ENCODE data around the gene PIP5K1A. TPM values are rescaled to one million over a fixed set of nuclear protein-coding genes. Genes with fewer than 3 reads are reported as not detected.

The PIP5K1A gene
- total and polyA plus RNA-seq, 8 donors = 8.4 to 156 (median 58.1) TPM

DNA sequence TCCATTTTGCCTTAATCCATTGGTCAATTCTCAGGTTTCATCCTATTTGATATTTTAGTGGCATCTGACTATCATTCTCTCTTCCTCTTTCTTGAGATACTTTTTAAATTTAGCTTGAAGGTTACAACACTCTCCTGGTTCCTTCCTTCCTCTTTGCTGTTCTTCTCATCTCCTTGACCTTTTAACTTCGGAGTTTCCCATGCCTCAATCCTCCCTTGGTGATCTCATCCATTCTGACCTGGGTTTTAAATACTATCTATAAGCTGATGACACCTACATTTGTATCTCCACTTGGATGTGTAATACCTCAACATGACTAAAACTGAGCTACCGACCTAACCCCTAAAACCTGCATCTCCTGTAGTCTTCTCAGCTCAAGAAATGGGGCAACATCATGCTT lies 78.9 kb downstream of the PIP5K1A start:
- H3K27ac ChIP-seq = peak overlapping the region in 1 of 5 donors; percentile 47
- intact Hi-C loops (cut with DNase I; ENCODE audit: low total_unique reads) = no loop called here
- H3K4me1 ChIP-seq = peaks cover 4 to 10% (median 6%) of the 10 kb centered on the region in 4 donors
- WGBS, 5 donors = 70 to 82% (median 76%) methylated on average over 2 of the region's 2 CpGs
- no peak overlapping the region for H3K4me3 ChIP-seq
- H3K27me3 ChIP-seq = no peaks in the 10 kb centered on the region
- peaks cover 0 to 10% (median 4%) of the 10 kb centered on the region in 4 donors for H3K36me3 ChIP-seq
- no peak for DNase-seq
- TF ChIP-seq EP300 (IDR thresholded peaks at IDR 0.05) (no peak), POLR2AphosphoS5 (IDR thresholded peaks at IDR 0.05) (no peak)
- no peaks in the 10 kb centered on the region for H3K9me3 ChIP-seq

- 0 to 1% (median 0%) methylated on average over 34 to 48 of the region's 48 CpGs for WGBS, 5 donors
- H3K9me3 ChIP-seq = no peaks in the 10 kb centered on the region
- peak overlapping the region; percentile 92 to 100 (median 97) for H3K27ac ChIP-seq
- peaks cover 7 to 17% (median 17%) of the 10 kb centered on the region in 4 donors for H3K36me3 ChIP-seq
- H3K4me3 ChIP-seq = peak overlapping the region; percentile 68 to 92 (median 74)
- no peaks in the 10 kb centered on the region for H3K27me3 ChIP-seq
- DNase-seq = peak; percentile 97 to 98
- TF ChIP-seq, protein P1, sequence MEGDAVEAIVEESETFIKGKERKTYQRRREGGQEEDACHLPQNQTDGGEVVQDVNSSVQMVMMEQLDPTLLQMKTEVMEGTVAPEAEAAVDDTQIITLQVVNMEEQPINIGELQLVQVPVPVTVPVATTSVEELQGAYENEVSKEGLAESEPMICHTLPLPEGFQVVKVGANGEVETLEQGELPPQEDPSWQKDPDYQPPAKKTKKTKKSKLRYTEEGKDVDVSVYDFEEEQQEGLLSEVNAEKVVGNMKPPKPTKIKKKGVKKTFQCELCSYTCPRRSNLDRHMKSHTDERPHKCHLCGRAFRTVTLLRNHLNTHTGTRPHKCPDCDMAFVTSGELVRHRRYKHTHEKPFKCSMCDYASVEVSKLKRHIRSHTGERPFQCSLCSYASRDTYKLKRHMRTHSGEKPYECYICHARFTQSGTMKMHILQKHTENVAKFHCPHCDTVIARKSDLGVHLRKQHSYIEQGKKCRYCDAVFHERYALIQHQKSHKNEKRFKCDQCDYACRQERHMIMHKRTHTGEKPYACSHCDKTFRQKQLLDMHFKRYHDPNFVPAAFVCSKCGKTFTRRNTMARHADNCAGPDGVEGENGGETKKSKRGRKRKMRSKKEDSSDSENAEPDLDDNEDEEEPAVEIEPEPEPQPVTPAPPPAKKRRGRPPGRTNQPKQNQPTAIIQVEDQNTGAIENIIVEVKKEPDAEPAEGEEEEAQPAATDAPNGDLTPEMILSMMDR (IDR thresholded peaks at IDR 0.05) = peak in 5 of 7 experiments; percentile 10 to 68 (median 51)
- TF ChIP-seq EP300 (IDR thresholded peaks at IDR 0.05) (no peak), POLR2A (IDR thresholded peaks at IDR 0.05) (no peak), POLR2AphosphoS5 (IDR thresholded peaks at IDR 0.05) (peak; percentile 61 to 91 (median 75))
- intact Hi-C loops (cut with DNase I; ENCODE audit: low total_unique reads) = no loop called here
- H3K4me1 ChIP-seq = peaks cover 16 to 31% (median 27%) of the 10 kb centered on the region in 4 donors
These were observed 83.0 kb downstream of the PIP5K1A start for GRCh38 chr1:151281225-151281968.

DNA sequence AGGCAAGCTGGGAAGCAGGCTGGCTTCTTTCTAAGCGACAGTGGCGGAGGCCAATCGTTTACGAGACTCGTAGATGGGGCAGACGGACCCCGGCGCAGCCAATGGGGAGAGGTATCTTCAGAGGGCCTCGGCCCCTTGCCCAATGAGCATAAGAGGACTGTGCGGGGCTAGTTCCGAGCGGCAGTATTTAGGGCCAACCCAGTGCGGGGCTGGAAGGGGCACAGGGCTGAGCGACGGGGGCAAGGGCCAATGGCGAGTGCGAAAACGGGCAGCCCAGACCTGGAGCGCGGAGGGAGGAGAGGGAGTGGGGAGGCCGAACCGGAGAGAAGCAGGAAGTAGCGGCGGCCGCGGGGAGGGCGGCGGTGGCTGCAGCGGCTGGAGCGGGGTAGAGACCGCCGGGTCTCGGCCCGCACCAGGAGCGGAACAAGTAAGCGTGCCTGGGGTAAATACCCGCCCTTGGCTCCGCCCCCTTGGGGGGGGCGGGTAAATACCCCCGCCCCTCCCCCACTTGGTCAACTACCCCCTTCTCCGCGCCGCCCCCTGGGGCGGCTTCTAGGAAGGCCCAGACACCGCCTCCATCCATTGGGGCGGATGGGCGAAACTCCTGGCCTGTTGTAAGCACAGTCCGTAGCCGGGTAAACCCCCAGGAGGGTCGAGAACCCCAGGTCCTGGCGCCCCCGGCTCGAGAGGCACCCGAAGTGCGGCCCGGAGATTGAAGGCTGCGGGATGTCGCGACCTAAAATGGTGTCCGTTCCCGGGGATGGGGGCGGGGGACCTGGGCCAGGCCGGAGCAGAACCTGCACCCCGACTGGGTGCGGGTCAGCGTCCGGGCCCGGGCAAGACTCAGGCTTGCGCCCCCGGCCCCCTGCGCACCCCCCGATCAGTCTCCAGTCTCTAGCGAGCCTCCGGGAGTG lies 83.9 kb downstream of the PIP5K1A start, which contains the start of gene ZNF687:
Gene ZNF687, plus strand, starts transcription at position 331 of the 914 bp plus-strand sequence. CDS start 3,993 bp downstream, outside the sequence.
- peak; percentile 100 for DNase-seq
- peaks cover 15 to 26% (median 25%) of the 10 kb centered on the region in 4 donors for H3K36me3 ChIP-seq
- H3K9me3 ChIP-seq = no peaks in the 10 kb centered on the region
- H3K27me3 ChIP-seq = no peaks in the 10 kb centered on the region
- peaks cover 16 to 31% (median 27%) of the 10 kb centered on the region in 4 donors for H3K4me1 ChIP-seq
- intact Hi-C loops (cut with DNase I; ENCODE audit: low total_unique reads) = no loop called here
- peak within 1 kb of the TSS; percentile 92 to 100 (median 97) for H3K27ac ChIP-seq
- peak within 1 kb of the TSS; percentile 68 to 92 (median 74) for H3K4me3 ChIP-seq
- 0 to 1% (median 0%) methylated on average over 39 to 74 of the region's 74 CpGs for WGBS, 5 donors
- TF ChIP-seq, protein P1 (IDR thresholded peaks at IDR 0.05) = peak in 1 of 7 experiments; percentile 6
- TF ChIP-seq POLR2AphosphoS5 (IDR thresholded peaks at IDR 0.05) (peak in 2 of 3 donors; percentile 56 to 77), EP300 (IDR thresholded peaks at IDR 0.05) (no peak), POLR2A (IDR thresholded peaks at IDR 0.05) (peak in 1 of 4 donors; percentile 53)

- Histone ChIP-seq H3K9me3 (no peaks in the 10 kb centered on the region), H3K4me1 (peaks cover 16 to 31% (median 25%) of the 10 kb centered on the region in 4 donors), H3K27ac (peak overlapping the region; percentile 92 to 100 (median 97)), H3K36me3 (peaks cover 22 to 34% (median 34%) of the 10 kb centered on the region in 4 donors), H3K4me3 (peak overlapping the region; percentile 68 to 92 (median 74)), H3K27me3 (no peaks in the 10 kb centered on the region)
- TF ChIP-seq EP300 (IDR thresholded peaks at IDR 0.05) (no peak), POLR2A (IDR thresholded peaks at IDR 0.05) (no peak), POLR2AphosphoS5 (IDR thresholded peaks at IDR 0.05) (no peak)
- TF ChIP-seq, protein P1 (IDR thresholded peaks at IDR 0.05) = no peak
- intact Hi-C loops (cut with DNase I; ENCODE audit: low total_unique reads) = no loop called here
- 2 to 6% (median 4%) methylated on average over 27 to 44 of the region's 44 CpGs for WGBS, 5 donors
- DNase-seq = peak; percentile 35 to 63
These were observed 84.8 kb downstream of the PIP5K1A start for GRCh38 chr1:151282883-151283725.

All from stomach (tissue), 9 donors.